ENCODE results near the gene OOEP. TPM values are rescaled to one million over a fixed set of nuclear protein-coding genes. Genes with fewer than 3 reads are reported as not detected.

OOEP gene
- total RNA-seq, 4 donors from 2014 or later = not detected

GRCh38 chr6:73339340-73339739 lies 30.4 kb downstream of the OOEP start:
- in situ Hi-C loops (cut with MboI; ENCODE audit: low sequenced_read_pairs in 4 of 4) = no loop called here
- H3K4me1 ChIP-seq = no peaks in the 10 kb centered on the region
- no peak overlapping the region for H3K4me3 ChIP-seq
- H3K36me3 ChIP-seq = no peaks in the 10 kb centered on the region
- TF ChIP-seq POLR2A (IDR thresholded peaks at IDR 0.05) = no peak
- no peak for TF ChIP-seq CTCF (IDR thresholded peaks at IDR 0.05 in 4 of 5, conservative IDR thresholded peaks at IDR 0.05 in 1 of 5)
- H3K27me3 ChIP-seq = no peaks in the 10 kb centered on the region
- no peak overlapping the region for H3K27ac ChIP-seq
- no peak for ATAC-seq
- H3K9me3 ChIP-seq = no peaks in the 10 kb centered on the region
- DNase-seq = no peak
- intact Hi-C loops (cut with DNase I; ENCODE audit: low total_unique reads) = no loop called here

GRCh38 chr6:73329201-73329600 lies 40.5 kb downstream of the OOEP start:
- Histone ChIP-seq H3K4me3 (no peak overlapping the region), H3K4me1 (no peaks in the 10 kb centered on the region), H3K27ac (no peak overlapping the region), H3K27me3 (no peaks in the 10 kb centered on the region), H3K9me3 (no peaks in the 10 kb centered on the region), H3K36me3 (no peaks in the 10 kb centered on the region)
- intact Hi-C loops (cut with DNase I; ENCODE audit: low total_unique reads) (no loop called here), in situ Hi-C loops (cut with MboI; ENCODE audit: low sequenced_read_pairs in 4 of 4) (no loop called here)
- DNase-seq (no peak), ATAC-seq (no peak)
- TF ChIP-seq POLR2A (IDR thresholded peaks at IDR 0.05) (no peak), CTCF (IDR thresholded peaks at IDR 0.05 in 4 of 5, conservative IDR thresholded peaks at IDR 0.05 in 1 of 5) (no peak)

GRCh38 chr6:73328790-73329189 lies 40.9 kb downstream of the OOEP start:
- H3K4me1 ChIP-seq = no peaks in the 10 kb centered on the region
- no peak overlapping the region for H3K4me3 ChIP-seq
- in situ Hi-C loops (cut with MboI; ENCODE audit: low sequenced_read_pairs in 4 of 4) (no loop called here), intact Hi-C loops (cut with DNase I; ENCODE audit: low total_unique reads) (no loop called here)
- no peaks in the 10 kb centered on the region for H3K27me3 ChIP-seq
- H3K27ac ChIP-seq = no peak overlapping the region
- DNase-seq (no peak), ATAC-seq (no peak)
- no peaks in the 10 kb centered on the region for H3K36me3 ChIP-seq
- no peak for TF ChIP-seq CTCF (IDR thresholded peaks at IDR 0.05 in 4 of 5, conservative IDR thresholded peaks at IDR 0.05 in 1 of 5)
- no peak for TF ChIP-seq POLR2A (IDR thresholded peaks at IDR 0.05)
- H3K9me3 ChIP-seq = no peaks in the 10 kb centered on the region

GRCh38 chr6:73325656-73326055 lies 44.0 kb downstream of the OOEP start:
- no peak for DNase-seq
- TF ChIP-seq POLR2A (IDR thresholded peaks at IDR 0.05) (no peak), CTCF (IDR thresholded peaks at IDR 0.05 in 4 of 5, conservative IDR thresholded peaks at IDR 0.05 in 1 of 5) (no peak)
- H3K4me1 ChIP-seq = no peaks in the 10 kb centered on the region
- intact Hi-C loops (cut with DNase I; ENCODE audit: low total_unique reads) (loop anchor here (2.0 kb wide), 1 partner anchor 913 kb away; no protein-coding TSS in a partner anchor), in situ Hi-C loops (cut with MboI; ENCODE audit: low sequenced_read_pairs in 4 of 4) (no loop called here)
- no peaks in the 10 kb centered on the region for H3K27me3 ChIP-seq
- H3K9me3 ChIP-seq = no peaks in the 10 kb centered on the region
- H3K27ac ChIP-seq = no peak overlapping the region
- no peak overlapping the region for H3K4me3 ChIP-seq
- no peak for ATAC-seq
- H3K36me3 ChIP-seq = no peaks in the 10 kb centered on the region

- no peak for TF ChIP-seq CTCF (IDR thresholded peaks at IDR 0.05 in 4 of 5, conservative IDR thresholded peaks at IDR 0.05 in 1 of 5)
- TF ChIP-seq POLR2A (IDR thresholded peaks at IDR 0.05) = no peak
- no peak overlapping the region for H3K27ac ChIP-seq
- in situ Hi-C loops (cut with MboI; ENCODE audit: low sequenced_read_pairs in 4 of 4) = no loop called here
- H3K4me1 ChIP-seq = no peaks in the 10 kb centered on the region
- no peaks in the 10 kb centered on the region for H3K36me3 ChIP-seq
- no peaks in the 10 kb centered on the region for H3K9me3 ChIP-seq
- no peak for ATAC-seq
- intact Hi-C loops (cut with DNase I; ENCODE audit: low total_unique reads) = no loop called here
- no peak for DNase-seq
- no peaks in the 10 kb centered on the region for H3K27me3 ChIP-seq
- no peak overlapping the region for H3K4me3 ChIP-seq
Observed at GRCh38 chr6:73323323-73323722, 46.4 kb downstream of the OOEP start.
